ENCODE data around the gene VWA8.

- no peak for TF ChIP-seq ARNTL (CRISPR knock-in tag; IDR thresholded peaks at IDR 0.05; ENCODE audit: borderline replicate concordance, low read depth)
- no peak for TF ChIP-seq POU6F1 (CRISPR knock-in tag; IDR thresholded peaks at IDR 0.05; ENCODE audit: borderline replicate concordance, low read depth)
- no peak for TF ChIP-seq BACH2 (CRISPR knock-in tag; IDR thresholded peaks at IDR 0.05; ENCODE audit: borderline replicate concordance)
- TF ChIP-seq ESRRG (CRISPR knock-in tag; IDR thresholded peaks at IDR 0.05), result no peak
- no peak for TF ChIP-seq PATZ1 (CRISPR knock-in tag; IDR thresholded peaks at IDR 0.05; ENCODE audit: borderline replicate concordance)
- TF ChIP-seq CREB5 (CRISPR knock-in tag; IDR thresholded peaks at IDR 0.05; ENCODE audit: low read depth), result no peak
- TF ChIP-seq ZFP3 (CRISPR knock-in tag; IDR thresholded peaks at IDR 0.05), result no peak
- no peak for TF ChIP-seq OSR1 (CRISPR knock-in tag; IDR thresholded peaks at IDR 0.05)
- no peak for TF ChIP-seq PPARA (CRISPR knock-in tag; IDR thresholded peaks at IDR 0.05; ENCODE audit: borderline replicate concordance)
- TF ChIP-seq ZNF70 (CRISPR knock-in tag; IDR thresholded peaks at IDR 0.05), result no peak
Measured at GRCh38 chr13:41961466-41961760, 504 bp upstream of the VWA8 start.
